Ascending aorta (tissue), 2 donors: ENCODE data around the gene HDHD3. TPM values are rescaled to one million over a fixed set of nuclear protein-coding genes. Genes with fewer than 3 reads are reported as not detected.

Source experiments
- DNase-seq, 2 donors: peaks; one replicate each; pipeline ENCODE4 v3.0.0-alpha.2; 2019; ENCODE audit warnings: low spot score in 2 of 2
- H3K27ac ChIP-seq, 2 donors: fragments of 200-600 bp; sonication (generic); one replicate each; pipeline ENCODE4 v1.5.1; 2016 to 2017; ENCODE audit warnings: mild to moderate bottlenecking in 1 of 2
- H3K27me3 ChIP-seq: fragments of 200-600 bp; sonication (generic); one replicate; pipeline ENCODE4 v1.5.1; 2017
- H3K36me3 ChIP-seq, 2 donors: fragments of 200-600 bp; sonication (generic); one replicate each; pipeline ENCODE4 v1.5.1; 2016
- H3K4me1 ChIP-seq, 2 donors: fragments of 200-600 bp; sonication (generic); one replicate each; pipeline ENCODE4 v1.5.1; 2016 to 2017; ENCODE audit warnings: mild to moderate bottlenecking in 1 of 2
- H3K4me3 ChIP-seq, 2 donors: fragments of 200-600 bp; sonication (generic); one replicate each; pipeline ENCODE4 v1.5.1; 2016 to 2017; ENCODE audit warnings: mild to moderate bottlenecking in 1 of 2
- H3K9me3 ChIP-seq, 2 donors: fragments of 200-600 bp; sonication (generic); one replicate each; pipeline ENCODE4 v1.5.1; 2016
- CTCF ChIP-seq, 3 experiments: fragments of 200-600 bp in 2 of 3; fragments of 450-650 bp in 1 of 3; sonication (generic) in 2 of 3; IDR thresholded peaks; one replicate each; pipeline ENCODE4 v1.5.1; 2016 to 2019; ENCODE audit warnings: antibody characterized with exemption in 3 of 3, mild to moderate bottlenecking in 1 of 3, moderate library complexity in 1 of 3
- intact Hi-C: fragments of 100-400 bp; cut with DNase I; formaldehyde crosslinking; loops from one replicate; pipeline ENCODE4 v1.15.1; 2023
- total RNA-seq: library from RNA; depleted of rRNA; stranded (reverse); fragments of >200 nt; gene quantifications from one replicate; pipeline ENCODE4 v1.1.0, GENCODE V29; 2016

HDHD3 gene
- total RNA-seq, 1 donor from 2014 or later: 16.5 TPM

GRCh38 chr9:113349066-113349444 lies 27.7 kb downstream of the HDHD3 start:
- Histone ChIP-seq H3K4me3 (peak overlapping the region; percentile 46 to 63), H3K4me1 (peaks cover 0 to 5% of the 10 kb centered on the region in 2 donors), H3K36me3 (no peaks in the 10 kb centered on the region), H3K27ac (no peak overlapping the region), H3K27me3 (peaks cover 5% of the 10 kb centered on the region), H3K9me3 (no peaks in the 10 kb centered on the region)
- intact Hi-C loops: no loop called here
- no peak for TF ChIP-seq CTCF (IDR thresholded peaks at IDR 0.05)
- DNase-seq: no peak

- Histone ChIP-seq H3K27ac (no peak overlapping the region), H3K36me3 (no peaks in the 10 kb centered on the region), H3K4me1 (peaks cover 0 to 5% of the 10 kb centered on the region in 2 donors), H3K27me3 (peaks cover 5% of the 10 kb centered on the region), H3K9me3 (no peaks in the 10 kb centered on the region), H3K4me3 (no peak overlapping the region)
- no peak for DNase-seq
- intact Hi-C loops: no loop called here
- no peak for TF ChIP-seq CTCF (IDR thresholded peaks at IDR 0.05)
Measured at GRCh38 chr9:113348437-113348836, 28.3 kb downstream of the HDHD3 start.

- intact Hi-C loops: no loop called here
Measured at GRCh38 chr9:113345671-113346070, 31.1 kb downstream of the HDHD3 start.

GRCh38 chr9:113345190-113345589 lies 31.6 kb downstream of the HDHD3 start:
- H3K9me3 ChIP-seq: no peaks in the 10 kb centered on the region
- DNase-seq: no peak
- intact Hi-C loops: no loop called here
- peaks cover 5% of the 10 kb centered on the region for H3K27me3 ChIP-seq
- H3K27ac ChIP-seq: no peak overlapping the region
- no peak for TF ChIP-seq CTCF (IDR thresholded peaks at IDR 0.05)
- H3K36me3 ChIP-seq: no peaks in the 10 kb centered on the region
- H3K4me1 ChIP-seq: peaks cover 0 to 9% of the 10 kb centered on the region in 2 donors
- H3K4me3 ChIP-seq: no peak overlapping the region

More at GRCh38 chr9:113345671-113346070, 31.1 kb downstream of the HDHD3 start:
- Histone ChIP-seq H3K36me3 (no peaks in the 10 kb centered on the region), H3K27ac (no peak overlapping the region), H3K27me3 (peaks cover 5% of the 10 kb centered on the region), H3K4me3 (no peak overlapping the region), H3K4me1 (peaks cover 0 to 8% of the 10 kb centered on the region in 2 donors), H3K9me3 (no peaks in the 10 kb centered on the region)
- no peak for DNase-seq
- no peak for TF ChIP-seq CTCF (IDR thresholded peaks at IDR 0.05)

GRCh38 chr9:113343732-113344231 lies 33.0 kb downstream of the HDHD3 start:
- DNase-seq: peak in 1 of 2 donors; percentile 91
- Histone ChIP-seq H3K27ac (peak overlapping the region; percentile 69 to 76), H3K27me3 (no peaks in the 10 kb centered on the region), H3K4me3 (no peak overlapping the region), H3K36me3 (no peaks in the 10 kb centered on the region), H3K9me3 (no peaks in the 10 kb centered on the region), H3K4me1 (peaks cover 0 to 7% of the 10 kb centered on the region in 2 donors)
- intact Hi-C loops: loop anchor here (5.0 kb wide), 1 partner anchor 34 kb away; the partner anchor contains the start of gene HDHD3
- TF ChIP-seq CTCF (IDR thresholded peaks at IDR 0.05): no peak
